Spleen (tissue), 7 donors: ENCODE results near the gene LGALS8.

ENCODE experiments used
- POLR2A ChIP-seq, 3 donors: fragments of 450-650 bp; IDR thresholded peaks; one replicate each; pipeline ENCODE4 v1.5.1; 2017; ENCODE audit warnings: antibody characterized with exemption in 3 of 3, mild to moderate bottlenecking in 1 of 3
- POLR2AphosphoS5 ChIP-seq, 3 donors: sonication (generic); formaldehyde crosslinking; IDR thresholded peaks; one replicate each; pipeline ENCODE4 v1.5.1; 2017; ENCODE audit warnings: antibody characterized with exemption in 3 of 3
- TF ChIP-seq, protein P1 (sequence below), 11 experiments: fragments of 200-600 bp in 7 of 11; fragments of 450-650 bp in 4 of 11; sonication (generic) in 4 of 11; IDR thresholded peaks in 8 of 11; conservative IDR thresholded peaks in 3 of 11; 1 replicate in 7 of 11; 2 replicates in 4 of 11; pipeline versions ENCODE4 v1.4.0 to v1.8.0; 2016 to 2021; ENCODE audit warnings: antibody characterized with exemption in 11 of 11, inconsistent platforms in 4 of 11, mild to moderate bottlenecking in 1 of 11
- donor health status: DM: no; HTN: no; CAD: no; lungs with moderate emphysema.
- donor health status: DM: no; HTN: no; CAD: no.
- donor health status: DM: no; HTN: no; CAD: no.

DNA sequence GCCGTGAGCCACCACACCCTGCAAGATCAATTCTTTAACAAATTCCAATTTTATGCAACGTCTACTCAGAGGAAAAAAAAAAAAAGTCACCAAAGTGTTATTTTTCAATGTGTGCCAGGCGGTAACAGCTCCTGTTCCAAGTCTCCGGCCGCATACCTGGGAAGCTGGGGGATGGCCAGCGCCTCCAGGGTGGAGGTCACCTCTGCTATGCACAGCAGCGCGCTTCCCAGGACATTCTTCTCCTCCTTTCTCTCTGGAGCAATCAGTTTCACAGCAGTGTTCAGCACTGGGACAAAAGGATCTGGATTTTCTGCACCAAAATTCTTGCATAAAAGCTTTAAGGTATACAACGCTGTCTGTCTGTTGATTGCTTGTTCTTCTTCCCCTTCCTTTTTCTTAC lies 34.3 kb downstream of the LGALS8 start:
- TF ChIP-seq, protein P1, sequence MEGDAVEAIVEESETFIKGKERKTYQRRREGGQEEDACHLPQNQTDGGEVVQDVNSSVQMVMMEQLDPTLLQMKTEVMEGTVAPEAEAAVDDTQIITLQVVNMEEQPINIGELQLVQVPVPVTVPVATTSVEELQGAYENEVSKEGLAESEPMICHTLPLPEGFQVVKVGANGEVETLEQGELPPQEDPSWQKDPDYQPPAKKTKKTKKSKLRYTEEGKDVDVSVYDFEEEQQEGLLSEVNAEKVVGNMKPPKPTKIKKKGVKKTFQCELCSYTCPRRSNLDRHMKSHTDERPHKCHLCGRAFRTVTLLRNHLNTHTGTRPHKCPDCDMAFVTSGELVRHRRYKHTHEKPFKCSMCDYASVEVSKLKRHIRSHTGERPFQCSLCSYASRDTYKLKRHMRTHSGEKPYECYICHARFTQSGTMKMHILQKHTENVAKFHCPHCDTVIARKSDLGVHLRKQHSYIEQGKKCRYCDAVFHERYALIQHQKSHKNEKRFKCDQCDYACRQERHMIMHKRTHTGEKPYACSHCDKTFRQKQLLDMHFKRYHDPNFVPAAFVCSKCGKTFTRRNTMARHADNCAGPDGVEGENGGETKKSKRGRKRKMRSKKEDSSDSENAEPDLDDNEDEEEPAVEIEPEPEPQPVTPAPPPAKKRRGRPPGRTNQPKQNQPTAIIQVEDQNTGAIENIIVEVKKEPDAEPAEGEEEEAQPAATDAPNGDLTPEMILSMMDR (IDR thresholded peaks at IDR 0.05 in 8 of 11, conservative IDR thresholded peaks at IDR 0.05 in 3 of 11): no peak
- TF ChIP-seq POLR2AphosphoS5 (IDR thresholded peaks at IDR 0.05): no peak
- TF ChIP-seq POLR2A (IDR thresholded peaks at IDR 0.05): no peak
